Measurements from ENCODE around the gene PDE6B. TPM values are rescaled to one million over a fixed set of nuclear protein-coding genes. Genes with fewer than 3 reads are reported as not detected.
A peak's percentile ranks its signal among the peaks of the same experiment; 100 is the strongest.

PDE6B gene
- total RNA-seq, 1 experiment from 2014 or later: 10.8 TPM

GRCh38 chr4:658681-659667, 33.6 kb downstream of the PDE6B start:
- no peak overlapping the region for H2BK120ac ChIP-seq (ENCODE audit: low read depth, low read length, poor library complexity, severe bottlenecking)
- H3K27me3 Mint-ChIP-seq (ENCODE audit: low read depth): peaks cover 2% of the 10 kb centered on the region; the same call in 1 of the 2 replicates
- no peak overlapping the region for H3K9ac ChIP-seq (ENCODE audit: extremely low read depth, insufficient read length, low read length)
- H3K9me3 Mint-ChIP-seq: no peaks in the 10 kb centered on the region; a peak in 1 of 5 replicates
- peak; percentile 19 for DNase-seq
- peaks cover 0 to 2% (median 0%) of the 10 kb centered on the region in 3 experiments; a peak in 4 of 7 replicates for H3K36me3 Mint-ChIP-seq (ENCODE audit: insufficient read depth in 1 of 3, low read depth in 3 of 3)
- no peak overlapping the region for H2BK12ac ChIP-seq (ENCODE audit: insufficient read length, low read depth, low read length)
- no peak overlapping the region for H3T11ph ChIP-seq (ENCODE audit: low read length)
- H3K14ac ChIP-seq (ENCODE audit: insufficient read depth, low read length): no peak overlapping the region
- H4K8ac ChIP-seq (replicated peaks; ENCODE audit: insufficient read length, low read depth, low read length): no peak overlapping the region
- H2BK5ac ChIP-seq (ENCODE audit: insufficient read length, low read length): no peak overlapping the region
- no peak overlapping the region for H3K27ac Mint-ChIP-seq
- TF ChIP-seq CTCF (conservative IDR thresholded peaks at IDR 0.05): no peak
- no peak overlapping the region for H3K23ac ChIP-seq (ENCODE audit: insufficient read length, low read depth, low read length)
- H3K79me1 ChIP-seq (ENCODE audit: insufficient read depth, low read depth, low read length, poor library complexity, severe bottlenecking): no peaks in the 10 kb centered on the region
- H2BK15ac ChIP-seq (ENCODE audit: low read depth, low read length): no peak overlapping the region
- no peaks in the 10 kb centered on the region for H3K9me3 ChIP-seq (ENCODE audit: control insufficient read depth, low read depth, low read length)
- no peak overlapping the region for H4K91ac ChIP-seq (ENCODE audit: insufficient read length, low read depth, low read length)
- H4K5ac ChIP-seq (ENCODE audit: insufficient read length, low read depth, low read length): no peak overlapping the region
- H2BK20ac ChIP-seq (ENCODE audit: low read depth, low read length, poor library complexity, severe bottlenecking): no peak overlapping the region
- no peak overlapping the region for H3K27ac ChIP-seq (ENCODE audit: insufficient read length, low read depth, low read length)
- peaks cover 2% of the 10 kb centered on the region for H3K23me2 ChIP-seq (ENCODE audit: insufficient read length, low read depth, low read length, poor library complexity, severe bottlenecking)
- no peaks in the 10 kb centered on the region for H4K20me1 ChIP-seq (ENCODE audit: control insufficient read depth, insufficient read depth, insufficient read length)
- no peak overlapping the region for H2AK5ac ChIP-seq (ENCODE audit: insufficient read length, low read length)
- no peak overlapping the region for H3K56ac ChIP-seq (ENCODE audit: insufficient read length, low read depth, low read length)
- H2AFZ ChIP-seq (ENCODE audit: low read length): no peak overlapping the region
- no peak overlapping the region for H3K18ac ChIP-seq (ENCODE audit: insufficient read length, low read depth, low read length)
- no peaks in the 10 kb centered on the region for H3K27me3 ChIP-seq (ENCODE audit: insufficient read depth, low read length)
- no peaks in the 10 kb centered on the region for H3K79me2 ChIP-seq (ENCODE audit: insufficient read depth, low read length)
- no peak overlapping the region for H3K4ac ChIP-seq (ENCODE audit: low read depth, low read length)
- no peaks in the 10 kb centered on the region for H3K4me1 ChIP-seq (ENCODE audit: insufficient read depth, low read length)
- no CpG with 5 or more reads among the region's 32 CpGs for WGBS (ENCODE audit: extremely low coverage, insufficient read length, low lambda C conversion rate)
- no peak overlapping the region for H3K4me3 Mint-ChIP-seq
- no peak overlapping the region for H3K4me2 ChIP-seq (ENCODE audit: insufficient read depth, insufficient read length, low read length)
- H3K4me1 Mint-ChIP-seq: no peaks in the 10 kb centered on the region

All from H9 (cell line).